HEK293 (cell line): ENCODE measurements around the gene CST7.
A peak's percentile ranks its signal among the peaks of the same experiment; 100 is the strongest.

Source experiments
- CTCF ChIA-PET: fragments of 350-600 bp; formaldehyde crosslinking; extraction: SDS; loops from one replicate; lab custom pipeline; 2021; ENCODE audit warnings: antibody characterized with exemption; lab: Yijun Ruan, JAX
- POLR2A ChIA-PET: fragments of 300-600 bp; formaldehyde crosslinking; extraction: SDS; loops from one replicate; lab custom pipeline; 2020; ENCODE audit warnings: antibody characterized with exemption, inconsistent platforms; lab: Yijun Ruan, JAX
- H3K27ac ChIP-seq: fragments of 200-500 bp; sonication (Bioruptor generic); 2 replicates; pipeline ENCODE4 v1.5.1; 2014; ENCODE audit warnings: low read depth, low read length, control low read depth, inconsistent platforms; ENCODE audit errors: extremely low read depth
- H3K36me3 ChIP-seq, 2 experiments: fragments of 200-500 bp in 1 of 2; sonication (Bioruptor generic) in 1 of 2; 1 replicate in 1 of 2; 2 replicates in 1 of 2; pipeline ENCODE4 v1.5.1; 2014 to 2017; ENCODE audit warnings: inconsistent platforms in 2 of 2, low read length in 2 of 2; ENCODE audit not compliant: control insufficient read depth in 2 of 2, insufficient read depth in 1 of 2
- H3K4me1 ChIP-seq: fragments of 200-500 bp; sonication (Bioruptor generic); 2 replicates; pipeline ENCODE4 v1.5.1; 2014; ENCODE audit warnings: mild to moderate bottlenecking, low read length, inconsistent platforms; ENCODE audit not compliant: control insufficient read depth, insufficient read depth
- H3K4me3 ChIP-seq: 2 replicates; pipeline ENCODE4 v1.5.1; 2011; ENCODE audit warnings: low read depth, mild to moderate bottlenecking, control low read depth, low read length, moderate library complexity
- H3K9me3 ChIP-seq: fragments of 200-500 bp; sonication (Bioruptor generic); 2 replicates; pipeline ENCODE4 v1.5.1; 2014; ENCODE audit warnings: low read depth, low read length, inconsistent platforms; ENCODE audit not compliant: control insufficient read depth, insufficient read depth
- BCL11A ChIP-seq: fragments of 450-650 bp; formaldehyde crosslinking; IDR thresholded peaks from 2 replicates; pipeline ENCODE4 v1.5.1; 2016; ENCODE audit warnings: low read depth, missing biosample characterization, missing genetic modification characterization
- GLIS1 ChIP-seq: fragments of 450-650 bp; formaldehyde crosslinking; IDR thresholded peaks from 2 replicates; pipeline ENCODE4 v1.5.1; 2016; ENCODE audit warnings: missing biosample characterization, missing genetic modification characterization
- KLF7 ChIP-seq: fragments of 450-650 bp; formaldehyde crosslinking; IDR thresholded peaks from 2 replicates; pipeline ENCODE4 v1.5.1; 2016; ENCODE audit warnings: missing biosample characterization, missing genetic modification characterization, borderline replicate concordance
- MYNN ChIP-seq: fragments of 450-650 bp; formaldehyde crosslinking; IDR thresholded peaks from 2 replicates; pipeline ENCODE4 v1.5.1; 2016; ENCODE audit warnings: missing biosample characterization, missing genetic modification characterization, borderline replicate concordance
- SP7 ChIP-seq: fragments of 450-650 bp; formaldehyde crosslinking; IDR thresholded peaks from 2 replicates; pipeline ENCODE4 v1.5.1; 2016; ENCODE audit warnings: missing biosample characterization, missing genetic modification characterization
- ZBTB26 ChIP-seq: fragments of 450-650 bp; formaldehyde crosslinking; optimal IDR thresholded peaks from 2 replicates; pipeline ENCODE3; 2016; ENCODE audit warnings: missing biosample characterization, mild to moderate bottlenecking, missing genetic modification characterization
- ZNF157 ChIP-seq: fragments of 450-650 bp; formaldehyde crosslinking; IDR thresholded peaks from 2 replicates; pipeline ENCODE4 v1.5.1; 2016; ENCODE audit warnings: missing biosample characterization, missing genetic modification characterization
- ZNF174 ChIP-seq: fragments of 450-650 bp; formaldehyde crosslinking; IDR thresholded peaks from 2 replicates; pipeline ENCODE4 v1.5.0; 2017; ENCODE audit warnings: missing biosample characterization, mild to moderate bottlenecking, missing genetic modification characterization
- ZNF184 ChIP-seq: fragments of 450-650 bp; IDR thresholded peaks from 2 replicates; pipeline ENCODE4 v1.5.1; 2018; ENCODE audit warnings: missing biosample characterization, mild to moderate bottlenecking, missing genetic modification characterization
- ZNF221 ChIP-seq: fragments of 450-650 bp; formaldehyde crosslinking; IDR thresholded peaks from 2 replicates; pipeline ENCODE4 v1.5.1; 2017; ENCODE audit warnings: missing biosample characterization, missing genetic modification characterization, borderline replicate concordance
- ZNF23 ChIP-seq: fragments of 450-650 bp; formaldehyde crosslinking; IDR thresholded peaks from 2 replicates; pipeline ENCODE4 v1.5.1; 2016; ENCODE audit warnings: missing biosample characterization, missing genetic modification characterization, borderline replicate concordance
- ZNF239 ChIP-seq: fragments of 450-650 bp; formaldehyde crosslinking; IDR thresholded peaks from 2 replicates; pipeline ENCODE4 v1.5.1; 2016; ENCODE audit warnings: missing biosample characterization, missing genetic modification characterization
- ZNF391 ChIP-seq: fragments of 450-650 bp; formaldehyde crosslinking; IDR thresholded peaks from 2 replicates; pipeline ENCODE4 v1.5.1; 2016; ENCODE audit warnings: low read depth, missing biosample characterization, missing genetic modification characterization, borderline replicate concordance
- ZNF473 ChIP-seq: fragments of 450-650 bp; formaldehyde crosslinking; IDR thresholded peaks from 2 replicates; pipeline ENCODE4 v1.5.1; 2017; ENCODE audit warnings: missing biosample characterization, missing genetic modification characterization
- ZSCAN30 ChIP-seq: fragments of 450-650 bp; IDR thresholded peaks from 2 replicates; pipeline ENCODE4 v1.5.1; 2018; ENCODE audit warnings: missing biosample characterization, mild to moderate bottlenecking, missing genetic modification characterization, moderate library complexity
- ZXDB ChIP-seq: fragments of 450-650 bp; formaldehyde crosslinking; IDR thresholded peaks from 2 replicates; pipeline ENCODE4 v1.5.1; 2016; ENCODE audit warnings: missing biosample characterization, missing genetic modification characterization
- TF ChIP-seq, protein P1 (sequence below): fragments of 450-650 bp; formaldehyde crosslinking; IDR thresholded peaks from 2 replicates; pipeline ENCODE4 v1.5.1; 2016; ENCODE audit warnings: missing biosample characterization, missing genetic modification characterization

Gene CST7

DNA sequence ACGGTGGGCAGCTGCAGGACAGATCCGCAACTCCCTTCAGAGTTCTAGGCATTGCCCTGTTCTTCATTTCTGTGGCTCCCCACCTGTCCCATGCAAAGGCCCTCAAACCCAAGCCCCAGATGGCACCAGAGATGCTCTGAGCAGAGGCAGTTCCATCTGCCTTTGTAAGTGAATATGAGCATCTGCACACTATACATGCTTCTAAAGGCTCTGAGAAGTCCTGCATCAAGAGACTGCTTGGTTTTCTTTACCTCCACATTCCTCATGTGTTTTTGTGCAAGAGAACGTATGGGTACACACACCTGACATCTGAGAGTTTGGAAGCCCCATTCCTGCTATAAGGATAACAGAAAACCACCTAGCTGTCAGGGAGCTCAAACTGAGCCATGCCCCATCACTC lies 14.4 kb upstream of the CST7 start:
- CTCF ChIA-PET, result no interaction called here
- Histone ChIP-seq H3K36me3 (no peaks in the 10 kb centered on the region), H3K4me1 (no peaks in the 10 kb centered on the region), H3K27ac (no peak overlapping the region), H3K4me3 (no peak overlapping the region), H3K9me3 (no peaks in the 10 kb centered on the region)
- POLR2A ChIA-PET, result no interaction called here
- no peak for TF ChIP-seq ZBTB26 (tag by site-specific recombination)
- TF ChIP-seq ZNF174 (tag by site-specific recombination), result no peak
- 0 out of 2 replicates have a peak, but pooled peaks have one; percentile 83 for TF ChIP-seq ZNF239 (tag by site-specific recombination)

- TF ChIP-seq ZNF221 (tag by site-specific recombination) (no peak), ZSCAN30 (tag by site-specific recombination) (no peak)
- Histone ChIP-seq H3K27ac (no peak overlapping the region), H3K4me1 (no peaks in the 10 kb centered on the region), H3K9me3 (no peaks in the 10 kb centered on the region), H3K36me3 (no peaks in the 10 kb centered on the region), H3K4me3 (no peak overlapping the region)
- ChIA-PET CTCF (no interaction called here), POLR2A (no interaction called here)
These were observed 13.9 kb upstream of the CST7 start for GRCh38 chr20:24935140-24935539.

DNA sequence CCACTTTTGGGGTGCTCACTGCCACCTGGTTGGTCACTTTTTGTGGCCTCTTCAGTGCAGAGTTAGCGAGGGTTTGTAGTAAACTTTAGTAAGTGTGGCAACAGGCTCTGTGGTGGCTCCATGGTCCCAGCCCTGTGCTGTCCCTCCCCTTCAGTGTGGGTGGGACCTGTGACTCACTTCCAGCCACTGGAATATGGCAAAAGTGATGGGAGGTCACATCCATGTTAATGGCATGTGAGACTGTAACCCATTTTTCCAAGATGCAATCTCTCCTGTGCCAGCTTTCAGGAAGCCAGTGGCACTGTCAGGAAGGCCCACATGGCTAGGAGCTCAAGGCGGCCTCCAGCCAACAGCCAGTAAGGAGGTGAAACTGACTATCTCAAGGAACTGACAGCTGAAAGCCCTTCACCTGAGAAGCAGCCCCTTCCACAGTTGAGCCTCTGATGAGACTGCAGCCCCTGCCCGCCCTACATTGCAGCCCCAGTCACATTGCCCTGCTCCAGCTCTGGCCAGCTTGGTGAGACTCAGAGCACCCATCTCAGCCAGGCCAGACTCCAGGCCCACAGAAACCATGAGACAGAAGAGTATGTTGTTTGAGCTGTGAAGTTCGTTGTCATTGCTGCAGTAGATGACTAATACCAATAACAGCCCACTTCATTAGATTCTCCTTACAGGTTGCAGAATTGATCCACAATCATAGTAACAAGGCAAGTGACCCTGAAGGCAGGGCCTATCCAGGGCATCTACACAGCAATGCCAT lies 13.1 kb upstream of the CST7 start:
- TF ChIP-seq ZNF391 (tag by site-specific recombination) (no peak), MYNN (no peak), SP7 (tag by site-specific recombination) (no peak), ZNF23 (tag by site-specific recombination) (no peak), GLIS1 (tag by site-specific recombination) (no peak), ZNF473 (tag by site-specific recombination) (no peak)
- TF ChIP-seq, protein P1, sequence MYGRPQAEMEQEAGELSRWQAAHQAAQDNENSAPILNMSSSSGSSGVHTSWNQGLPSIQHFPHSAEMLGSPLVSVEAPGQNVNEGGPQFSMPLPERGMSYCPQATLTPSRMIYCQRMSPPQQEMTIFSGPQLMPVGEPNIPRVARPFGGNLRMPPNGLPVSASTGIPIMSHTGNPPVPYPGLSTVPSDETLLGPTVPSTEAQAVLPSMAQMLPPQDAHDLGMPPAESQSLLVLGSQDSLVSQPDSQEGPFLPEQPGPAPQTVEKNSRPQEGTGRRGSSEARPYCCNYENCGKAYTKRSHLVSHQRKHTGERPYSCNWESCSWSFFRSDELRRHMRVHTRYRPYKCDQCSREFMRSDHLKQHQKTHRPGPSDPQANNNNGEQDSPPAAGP (tag by site-specific recombination), result no peak
- Histone ChIP-seq H3K27ac (no peak overlapping the region), H3K9me3 (no peaks in the 10 kb centered on the region), H3K4me1 (no peaks in the 10 kb centered on the region), H3K36me3 (no peaks in the 10 kb centered on the region), H3K4me3 (no peak overlapping the region)
- ChIA-PET POLR2A (no interaction called here), CTCF (no interaction called here)

DNA sequence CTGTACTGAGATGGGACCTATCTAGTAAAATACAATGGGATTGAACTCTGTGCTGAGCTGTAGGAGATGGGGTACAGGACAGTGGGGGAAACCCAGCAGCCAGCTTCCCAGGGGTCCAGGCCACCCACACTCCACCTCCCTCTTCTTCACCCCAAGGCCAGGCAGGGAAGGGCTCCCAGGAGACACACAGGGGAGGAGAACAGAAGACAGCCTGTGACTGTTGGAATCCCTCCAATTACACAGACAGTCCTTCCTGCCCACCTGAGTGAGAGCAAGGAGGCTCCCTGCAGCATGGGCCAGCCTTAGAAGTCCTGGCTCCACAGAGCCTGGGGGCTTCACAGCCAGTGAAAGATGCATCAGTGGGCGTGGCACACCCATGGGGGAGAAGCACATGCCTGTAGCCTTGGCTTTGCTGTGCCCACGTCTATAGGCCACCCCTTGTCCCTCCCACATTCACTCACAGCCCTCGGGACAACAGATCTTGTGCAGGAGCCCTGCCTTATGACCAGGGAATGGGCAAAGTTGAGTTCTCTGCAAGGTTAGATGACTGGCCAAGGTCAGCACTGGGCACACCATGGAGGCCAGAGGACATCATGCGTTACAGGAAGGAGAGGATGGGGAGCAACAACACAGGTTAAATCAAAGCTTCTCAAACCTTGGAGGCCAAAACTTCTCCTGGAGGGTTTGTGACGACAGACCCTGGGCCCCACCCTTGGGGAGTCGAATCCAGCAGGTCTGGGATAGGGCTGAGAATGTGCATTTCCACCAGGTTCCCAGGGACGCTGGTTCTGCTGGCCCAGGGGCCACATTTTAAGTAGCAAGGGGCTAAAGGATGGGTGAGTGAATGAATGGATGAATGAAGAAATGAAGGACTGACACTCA lies 12.3 kb upstream of the CST7 start:
- Histone ChIP-seq H3K9me3 (no peaks in the 10 kb centered on the region), H3K36me3 (no peaks in the 10 kb centered on the region), H3K4me1 (no peaks in the 10 kb centered on the region), H3K4me3 (no peak overlapping the region), H3K27ac (no peak overlapping the region)
- POLR2A ChIA-PET, result no interaction called here
- CTCF ChIA-PET, result no interaction called here
- TF ChIP-seq ZXDB (tag by site-specific recombination) (no peak), ZNF157 (tag by site-specific recombination) (no peak), ZNF184 (tag by site-specific recombination) (no peak), BCL11A (tag by site-specific recombination) (no peak), KLF7 (tag by site-specific recombination) (no peak)
